Measurements from ENCODE around the gene LGALS16.

GRCh38 chr19:39679791-39680168, 24.1 kb downstream of the LGALS16 start:
- no peak for TF ChIP-seq RAD21 (IDR thresholded peaks at IDR 0.05; ENCODE audit: low read depth)
- no peak for TF ChIP-seq REST (IDR thresholded peaks at IDR 0.05; ENCODE audit: low read depth)
- no peak for TF ChIP-seq CREB1 (IDR thresholded peaks at IDR 0.05; ENCODE audit: low read depth)
- TF ChIP-seq MAX (IDR thresholded peaks at IDR 0.05): no peak
- no peak for TF ChIP-seq EP300 (IDR thresholded peaks at IDR 0.05; ENCODE audit: borderline replicate concordance)
- TF ChIP-seq, protein P1, sequence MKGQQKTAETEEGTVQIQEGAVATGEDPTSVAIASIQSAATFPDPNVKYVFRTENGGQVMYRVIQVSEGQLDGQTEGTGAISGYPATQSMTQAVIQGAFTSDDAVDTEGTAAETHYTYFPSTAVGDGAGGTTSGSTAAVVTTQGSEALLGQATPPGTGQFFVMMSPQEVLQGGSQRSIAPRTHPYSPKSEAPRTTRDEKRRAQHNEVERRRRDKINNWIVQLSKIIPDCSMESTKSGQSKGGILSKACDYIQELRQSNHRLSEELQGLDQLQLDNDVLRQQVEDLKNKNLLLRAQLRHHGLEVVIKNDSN (IDR thresholded peaks at IDR 0.05): no peak
